ENCODE measurements around the gene HHLA2.
"Not testable (repeated sequence)": the region's sequence is repeated elsewhere in the genome, so short reads cannot be mapped to it uniquely, and the experiment has no call there.

DNA sequence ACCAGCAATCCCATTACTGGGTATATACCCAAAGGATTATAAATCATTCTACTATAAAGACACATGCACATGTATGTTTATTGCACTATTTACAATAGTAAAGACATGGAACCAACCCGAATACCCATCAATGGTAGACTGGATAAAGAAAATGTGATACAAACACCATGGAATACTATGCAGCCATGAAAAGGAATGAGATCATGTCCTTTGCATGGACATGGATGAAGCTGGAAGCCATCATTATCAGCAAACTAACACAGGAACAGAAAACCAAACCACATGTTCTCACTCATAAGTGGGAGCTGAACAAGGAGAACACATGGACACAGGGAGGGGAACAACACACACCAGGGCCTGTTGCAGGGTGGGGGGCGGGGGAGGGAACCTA, 82.6 kb downstream of the HHLA2 start:
- not testable (repeated sequence) for TF ChIP-seq CTCF (optimal IDR thresholded peaks at IDR 0.05 in 1 of 3, IDR thresholded peaks at IDR 0.05 in 1 of 3, conservative IDR thresholded peaks at IDR 0.05 in 1 of 3; ENCODE audit: extremely low read depth in 1 of 3, insufficient read depth in 2 of 3, low read length in 3 of 3); EZH2 (IDR thresholded peaks at IDR 0.05; ENCODE audit: low read length)

All from keratinocyte (primary cell).